WI38 (cell line): ENCODE measurements around the gene SERP2.

Experiments used
- H3K4me3 ChIP-seq: 2 replicates; pipeline ENCODE4 v1.5.1; 2011; ENCODE audit warnings: low read depth, mild to moderate bottlenecking, control low read depth, low read length
- TF ChIP-seq, protein P1 (sequence below): IDR thresholded peaks from 2 replicates; pipeline ENCODE4 v1.5.1; 2012; ENCODE audit warnings: low read depth, mild to moderate bottlenecking, control low read depth, low read length

The SERP2 gene

DNA sequence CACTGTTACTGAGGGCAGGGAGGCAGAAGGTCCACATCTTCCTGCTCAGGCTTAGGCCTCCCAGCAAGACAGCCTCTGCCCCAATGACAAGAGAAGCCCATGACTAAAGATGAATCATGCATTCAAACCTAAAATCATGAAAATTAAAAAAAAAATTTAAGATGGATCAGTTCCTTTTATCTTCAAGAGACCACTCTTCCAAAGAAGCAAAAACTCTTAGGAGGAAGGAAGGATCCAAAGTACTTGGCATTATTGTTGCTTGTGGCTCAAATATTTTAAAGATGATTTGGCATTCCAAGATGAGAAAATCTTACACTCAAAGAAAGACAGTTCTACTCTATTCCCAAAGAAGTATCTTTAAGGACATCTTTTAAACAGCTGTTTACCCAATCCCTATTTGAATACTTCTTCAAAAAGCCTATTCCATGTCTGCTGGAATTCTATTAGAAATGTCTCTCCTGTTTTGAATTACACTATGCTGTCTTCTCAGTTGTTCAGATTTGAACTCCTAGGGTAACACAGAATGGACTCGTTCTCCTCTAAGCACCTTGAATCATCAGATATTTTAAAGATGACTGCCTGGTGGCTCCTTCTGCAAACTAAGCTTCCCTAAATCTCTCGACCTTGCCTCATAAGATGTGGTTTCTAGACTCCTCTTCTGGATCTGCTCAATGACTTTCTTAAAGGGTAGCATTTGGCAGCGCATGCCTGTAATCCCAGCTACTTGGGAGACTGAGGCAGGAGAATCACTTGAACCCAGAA is 7.0 kb downstream of the SERP2 start:
- no peak overlapping the region for H3K4me3 ChIP-seq
- TF ChIP-seq, protein P1, sequence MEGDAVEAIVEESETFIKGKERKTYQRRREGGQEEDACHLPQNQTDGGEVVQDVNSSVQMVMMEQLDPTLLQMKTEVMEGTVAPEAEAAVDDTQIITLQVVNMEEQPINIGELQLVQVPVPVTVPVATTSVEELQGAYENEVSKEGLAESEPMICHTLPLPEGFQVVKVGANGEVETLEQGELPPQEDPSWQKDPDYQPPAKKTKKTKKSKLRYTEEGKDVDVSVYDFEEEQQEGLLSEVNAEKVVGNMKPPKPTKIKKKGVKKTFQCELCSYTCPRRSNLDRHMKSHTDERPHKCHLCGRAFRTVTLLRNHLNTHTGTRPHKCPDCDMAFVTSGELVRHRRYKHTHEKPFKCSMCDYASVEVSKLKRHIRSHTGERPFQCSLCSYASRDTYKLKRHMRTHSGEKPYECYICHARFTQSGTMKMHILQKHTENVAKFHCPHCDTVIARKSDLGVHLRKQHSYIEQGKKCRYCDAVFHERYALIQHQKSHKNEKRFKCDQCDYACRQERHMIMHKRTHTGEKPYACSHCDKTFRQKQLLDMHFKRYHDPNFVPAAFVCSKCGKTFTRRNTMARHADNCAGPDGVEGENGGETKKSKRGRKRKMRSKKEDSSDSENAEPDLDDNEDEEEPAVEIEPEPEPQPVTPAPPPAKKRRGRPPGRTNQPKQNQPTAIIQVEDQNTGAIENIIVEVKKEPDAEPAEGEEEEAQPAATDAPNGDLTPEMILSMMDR = no peak

DNA sequence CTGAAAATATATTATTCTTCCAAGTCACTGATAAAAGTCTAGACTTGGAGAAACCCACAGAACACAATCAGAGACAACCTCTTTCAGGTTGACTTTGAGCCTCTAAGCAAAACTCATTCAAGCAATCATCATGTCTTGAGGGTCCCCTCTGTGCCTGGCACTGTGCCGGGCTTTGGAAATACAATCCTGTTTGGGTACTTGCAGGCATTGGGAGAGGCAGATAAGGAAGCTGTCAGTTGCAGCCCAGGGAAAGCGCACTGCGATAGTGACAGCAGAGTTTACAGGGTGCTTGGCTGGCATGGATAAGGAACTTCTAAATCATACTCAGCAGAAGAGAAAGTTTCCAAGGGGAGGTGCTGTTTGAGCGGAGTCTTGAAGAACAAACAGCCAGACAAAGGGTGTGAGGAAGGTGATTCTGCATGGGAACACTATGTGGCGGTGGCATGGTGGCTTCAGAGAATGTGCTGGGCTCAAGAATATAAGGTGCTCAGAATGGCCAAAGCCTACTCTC is 9.1 kb downstream of the SERP2 start:
- TF ChIP-seq, protein P1 = no peak
- H3K4me3 ChIP-seq = no peak overlapping the region

GRCh38 chr13:44383945-44384344 is 10.3 kb downstream of the SERP2 start:
- TF ChIP-seq, protein P1 = no peak
- no peak overlapping the region for H3K4me3 ChIP-seq

GRCh38 chr13:44384778-44385177 is 11.2 kb downstream of the SERP2 start:
- no peak overlapping the region for H3K4me3 ChIP-seq
- TF ChIP-seq, protein P1 = no peak

DNA sequence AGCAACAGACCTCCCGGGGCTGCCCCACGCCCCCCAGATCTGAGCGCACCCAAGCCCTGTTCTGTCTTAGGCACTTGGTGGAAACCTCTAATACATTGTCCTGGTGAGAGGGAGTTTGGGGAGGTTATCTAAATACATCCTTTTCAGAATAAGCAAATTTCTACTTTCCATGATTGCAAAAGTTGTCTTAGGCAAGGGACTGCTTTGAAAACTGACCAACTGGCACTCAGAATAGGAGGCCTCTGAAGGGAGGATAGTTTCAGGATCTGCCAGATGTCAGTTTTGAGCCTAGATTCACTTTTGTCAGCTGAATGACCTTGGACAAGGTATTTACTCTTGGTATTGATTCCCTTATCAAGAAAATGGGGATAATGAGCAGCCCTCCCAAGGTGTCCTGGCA is 11.8 kb downstream of the SERP2 start:
- TF ChIP-seq, protein P1 = no peak
- no peak overlapping the region for H3K4me3 ChIP-seq

GRCh38 chr13:44385847-44386246 is 12.2 kb downstream of the SERP2 start:
- no peak overlapping the region for H3K4me3 ChIP-seq
- TF ChIP-seq, protein P1 = no peak

DNA sequence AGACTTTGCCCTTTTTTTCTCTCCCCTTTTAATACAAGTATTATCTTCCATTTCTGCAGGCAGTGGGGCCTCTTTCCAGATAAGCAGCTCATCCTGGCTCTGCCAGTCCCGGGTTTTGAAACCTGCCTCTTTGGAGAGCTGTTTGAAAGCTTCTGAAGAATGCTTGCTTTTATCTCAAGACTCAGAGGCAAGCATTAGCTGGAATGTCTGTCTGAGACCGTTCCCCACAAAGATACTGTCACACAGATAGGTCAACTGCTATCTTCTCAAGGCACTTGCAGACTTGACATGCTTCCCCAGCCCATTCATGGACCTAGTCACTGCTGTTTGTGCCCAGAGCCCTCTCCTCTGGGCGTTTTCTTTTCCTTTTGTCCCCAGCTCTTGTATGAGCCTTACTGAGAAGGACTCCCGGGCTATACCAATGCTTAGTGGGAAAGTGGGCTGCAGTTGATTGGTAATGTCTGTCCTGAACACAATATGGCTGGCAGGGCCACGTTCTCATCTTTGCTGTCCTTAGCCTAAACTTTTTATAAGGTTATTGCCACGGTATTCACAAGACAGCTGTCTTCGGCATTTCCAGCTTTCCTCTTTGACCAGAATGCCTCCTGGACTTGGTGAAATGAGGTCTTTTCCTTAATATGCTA is 13.4 kb downstream of the SERP2 start:
- no peak overlapping the region for H3K4me3 ChIP-seq
- TF ChIP-seq, protein P1 = no peak
